Skeletal muscle satellite cell (primary cell): ENCODE data around the gene IL10RA.
"Not testable (repeated sequence)": the region's sequence is repeated elsewhere in the genome, so short reads cannot be mapped to it uniquely, and the experiment has no call there.

Experiments
- H3K27me3 ChIP-seq: 2 replicates; pipeline ENCODE4 v1.7.0; 2013; ENCODE audit warnings: low read length; ENCODE audit not compliant: control insufficient read depth, insufficient read depth
- H3K36me3 ChIP-seq: 2 replicates; pipeline ENCODE4 v1.7.0; 2013; ENCODE audit warnings: mild to moderate bottlenecking, control low read depth, low read length; ENCODE audit not compliant: insufficient read depth
- H3K4me1 ChIP-seq: 2 replicates; pipeline ENCODE4 v1.7.0; 2013; ENCODE audit warnings: low read length; ENCODE audit not compliant: control insufficient read depth, insufficient read depth
- H3K4me2 ChIP-seq: 2 replicates; pipeline ENCODE4 v1.7.0; 2013; ENCODE audit warnings: mild to moderate bottlenecking, low read length
- H3K4me3 ChIP-seq: 2 replicates; pipeline ENCODE4 v1.7.0; 2013; ENCODE audit warnings: low read length
- H3K9ac ChIP-seq: 2 replicates; pipeline ENCODE4 v1.7.0; 2013; ENCODE audit warnings: mild to moderate bottlenecking, low read depth, low read length, moderate library complexity
- H3K9me3 ChIP-seq: replicated peaks from 2 replicates; pipeline ENCODE4 v1.7.0; 2013; ENCODE audit warnings: mild to moderate bottlenecking, control low read depth, low read length

IL10RA gene

GRCh38 chr11:117948466-117948865, 37.7 kb upstream of the IL10RA start:
- H3K27me3 ChIP-seq: peaks cover 38% of the 10 kb centered on the region
- not testable (repeated sequence) for H3K4me2 ChIP-seq, H3K4me3 ChIP-seq, H3K36me3 ChIP-seq, H3K9ac ChIP-seq, H3K9me3 ChIP-seq, H3K4me1 ChIP-seq

GRCh38 chr11:117949062-117949461, 37.1 kb upstream of the IL10RA start:
- Histone ChIP-seq H3K4me1 (peaks cover 4% of the 10 kb centered on the region), H3K9me3 (no peaks in the 10 kb centered on the region)

GRCh38 chr11:117950301-117950700, 35.9 kb upstream of the IL10RA start:
- Histone ChIP-seq H3K9ac (no peak overlapping the region), H3K4me2 (no peak overlapping the region), H3K9me3 (no peaks in the 10 kb centered on the region), H3K36me3 (no peaks in the 10 kb centered on the region), H3K27me3 (peaks cover 29% of the 10 kb centered on the region), H3K4me1 (peaks cover 4% of the 10 kb centered on the region), H3K4me3 (no peak overlapping the region)

More at GRCh38 chr11:117949062-117949461, 37.1 kb upstream of the IL10RA start:
- Histone ChIP-seq H3K27me3 (peaks cover 36% of the 10 kb centered on the region), H3K4me2 (no peak overlapping the region), H3K36me3 (no peaks in the 10 kb centered on the region), H3K9ac (no peak overlapping the region), H3K4me3 (no peak overlapping the region)

- peaks cover 4% of the 10 kb centered on the region for H3K4me1 ChIP-seq
- no peak overlapping the region for H3K4me2 ChIP-seq
- no peaks in the 10 kb centered on the region for H3K36me3 ChIP-seq
- H3K9ac ChIP-seq: no peak overlapping the region
- H3K4me3 ChIP-seq: no peak overlapping the region
- no peaks in the 10 kb centered on the region for H3K9me3 ChIP-seq
- peaks cover 22% of the 10 kb centered on the region for H3K27me3 ChIP-seq
These were observed 34.9 kb upstream of the IL10RA start for GRCh38 chr11:117950993-117951961.

GRCh38 chr11:117953024-117953671, 33.0 kb upstream of the IL10RA start:
- no peak overlapping the region for H3K4me3 ChIP-seq
- H3K27me3 ChIP-seq: peaks cover 22% of the 10 kb centered on the region
- no peak overlapping the region for H3K4me2 ChIP-seq
- no peaks in the 10 kb centered on the region for H3K4me1 ChIP-seq
- no peaks in the 10 kb centered on the region for H3K9me3 ChIP-seq
- no peak overlapping the region for H3K9ac ChIP-seq
- H3K36me3 ChIP-seq: no peaks in the 10 kb centered on the region

- no peak overlapping the region for H3K4me3 ChIP-seq
- no peak overlapping the region for H3K9ac ChIP-seq
- H3K27me3 ChIP-seq: peaks cover 7% of the 10 kb centered on the region
- no peaks in the 10 kb centered on the region for H3K4me1 ChIP-seq
- no peaks in the 10 kb centered on the region for H3K9me3 ChIP-seq
- no peaks in the 10 kb centered on the region for H3K36me3 ChIP-seq
- H3K4me2 ChIP-seq: no peak overlapping the region
These were observed 27.2 kb upstream of the IL10RA start for GRCh38 chr11:117958949-117959348.

- peaks cover 7% of the 10 kb centered on the region for H3K27me3 ChIP-seq
- H3K9me3 ChIP-seq: no peaks in the 10 kb centered on the region
These were observed 26.6 kb upstream of the IL10RA start for GRCh38 chr11:117959438-117960149.

GRCh38 chr11:117960406-117960805, 25.8 kb upstream of the IL10RA start:
- peaks cover 7% of the 10 kb centered on the region for H3K27me3 ChIP-seq
- no peak overlapping the region for H3K9ac ChIP-seq
- H3K4me3 ChIP-seq: no peak overlapping the region
- no peak overlapping the region for H3K4me2 ChIP-seq
- H3K36me3 ChIP-seq: no peaks in the 10 kb centered on the region
- no peaks in the 10 kb centered on the region for H3K9me3 ChIP-seq
- H3K4me1 ChIP-seq: no peaks in the 10 kb centered on the region

More at GRCh38 chr11:117959438-117960149, 26.6 kb upstream of the IL10RA start:
- Histone ChIP-seq H3K36me3 (no peaks in the 10 kb centered on the region), H3K4me3 (no peak overlapping the region), H3K4me1 (no peaks in the 10 kb centered on the region), H3K4me2 (no peak overlapping the region), H3K9ac (no peak overlapping the region)

- H3K36me3 ChIP-seq: no peaks in the 10 kb centered on the region
- peaks cover 7% of the 10 kb centered on the region for H3K27me3 ChIP-seq
- H3K4me3 ChIP-seq: no peak overlapping the region
- no peak overlapping the region for H3K4me2 ChIP-seq
- no peaks in the 10 kb centered on the region for H3K9me3 ChIP-seq
- no peak overlapping the region for H3K9ac ChIP-seq
- H3K4me1 ChIP-seq: no peaks in the 10 kb centered on the region
These were observed 24.3 kb upstream of the IL10RA start for GRCh38 chr11:117961896-117962295.

- H3K9ac ChIP-seq: no peak overlapping the region
- no peak overlapping the region for H3K4me2 ChIP-seq
- H3K27me3 ChIP-seq: peaks cover 7% of the 10 kb centered on the region
- no peaks in the 10 kb centered on the region for H3K36me3 ChIP-seq
- H3K4me1 ChIP-seq: no peaks in the 10 kb centered on the region
- H3K4me3 ChIP-seq: no peak overlapping the region
- no peaks in the 10 kb centered on the region for H3K9me3 ChIP-seq
These were observed 23.4 kb upstream of the IL10RA start for GRCh38 chr11:117962826-117963225.

- H3K36me3 ChIP-seq: no peaks in the 10 kb centered on the region
- no peaks in the 10 kb centered on the region for H3K4me1 ChIP-seq
- no peaks in the 10 kb centered on the region for H3K9me3 ChIP-seq
- no peaks in the 10 kb centered on the region for H3K27me3 ChIP-seq
- no peak overlapping the region for H3K4me3 ChIP-seq
- H3K9ac ChIP-seq: no peak overlapping the region
- H3K4me2 ChIP-seq: no peak overlapping the region
These were observed 19.3 kb upstream of the IL10RA start for GRCh38 chr11:117966908-117967307.
